Measurements from ENCODE around the gene N4BP2L1.

DNA sequence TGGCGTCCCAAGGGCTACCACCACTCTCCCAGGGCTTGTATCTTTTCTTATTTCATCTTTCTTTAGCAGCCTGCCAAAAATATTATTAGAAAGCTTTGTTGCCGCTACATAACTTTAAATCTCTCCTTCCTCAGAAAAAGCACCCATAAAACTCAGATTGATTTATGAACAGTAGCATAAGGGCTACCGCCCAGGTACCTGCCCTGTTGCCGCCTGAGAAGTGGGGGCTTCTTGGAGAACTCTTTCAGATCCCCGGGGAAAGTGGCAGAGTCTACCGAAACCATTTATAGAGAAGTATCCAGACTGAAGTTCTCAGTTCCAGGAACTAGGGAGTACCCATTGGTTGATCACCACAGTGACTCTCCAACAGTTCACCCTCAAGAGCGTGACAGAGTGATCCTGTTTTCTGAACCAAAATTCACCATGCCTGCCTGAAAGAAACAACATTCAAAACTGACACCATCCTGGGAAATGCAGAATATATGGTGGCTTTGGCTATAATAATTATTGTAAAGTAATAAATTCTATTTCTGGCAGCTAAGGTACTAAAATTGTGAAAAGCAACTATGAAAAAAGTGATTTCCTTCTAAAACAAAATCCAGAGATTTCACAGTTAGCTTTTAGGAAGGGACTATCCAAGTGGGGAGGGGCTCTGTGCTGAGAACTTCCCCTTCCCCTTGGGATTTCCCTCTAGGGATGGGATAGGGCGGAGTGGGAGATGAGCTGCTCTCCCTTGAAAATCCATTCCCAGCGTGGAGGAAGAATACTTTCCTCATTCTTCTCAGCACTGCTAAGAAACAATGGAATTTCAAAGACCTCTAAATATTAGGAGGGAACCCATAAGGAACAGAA is 877 bp upstream of the N4BP2L1 start:
- TF ChIP-seq SIN3A (IDR thresholded peaks at IDR 0.05; ENCODE audit: borderline replicate concordance, insufficient read depth, low read length): no peak
- no peak for TF ChIP-seq FOXP2 (optimal IDR thresholded peaks at IDR 0.05; ENCODE audit: borderline replicate concordance, extremely low read depth, extremely low read length, insufficient read depth)

All from PFSK-1 (cell line).